ENCODE measurements around the gene THBS1.

The THBS1 gene

GRCh38 chr15:39598958-39599845 is 18.3 kb downstream of the THBS1 start:
- in situ Hi-C loops (cut with MboI; ENCODE audit: low sequenced_read_pairs): loop anchor here (25.0 kb wide), 1 partner anchor 287 kb away; no protein-coding TSS in a partner anchor

- in situ Hi-C loops (cut with MboI; ENCODE audit: low sequenced_read_pairs): loop anchor here (25.0 kb wide), 1 partner anchor 288 kb away; no protein-coding TSS in a partner anchor
Measured at GRCh38 chr15:39599871-39600270, 19.0 kb downstream of the THBS1 start.

- in situ Hi-C loops (cut with MboI; ENCODE audit: low sequenced_read_pairs): no loop called here
Measured at GRCh38 chr15:39602143-39602542, 21.3 kb downstream of the THBS1 start.

GRCh38 chr15:39605146-39605545 is 24.3 kb downstream of the THBS1 start:
- in situ Hi-C loops (cut with MboI; ENCODE audit: low sequenced_read_pairs): no loop called here

- in situ Hi-C loops (cut with MboI; ENCODE audit: low sequenced_read_pairs): no loop called here
Measured at GRCh38 chr15:39608185-39609139, 27.6 kb downstream of the THBS1 start.

- in situ Hi-C loops (cut with MboI; ENCODE audit: low sequenced_read_pairs): no loop called here
Measured at GRCh38 chr15:39609166-39609916, 28.5 kb downstream of the THBS1 start.

- in situ Hi-C loops (cut with MboI; ENCODE audit: low sequenced_read_pairs): no loop called here
Measured at GRCh38 chr15:39610665-39611064, 29.8 kb downstream of the THBS1 start.

- in situ Hi-C loops (cut with MboI; ENCODE audit: low sequenced_read_pairs): no loop called here
Measured at GRCh38 chr15:39613271-39613670, 32.4 kb downstream of the THBS1 start.

- in situ Hi-C loops (cut with MboI; ENCODE audit: low sequenced_read_pairs): no loop called here
Measured at GRCh38 chr15:39613861-39614260, 33.0 kb downstream of the THBS1 start.

- in situ Hi-C loops (cut with MboI; ENCODE audit: low sequenced_read_pairs): no loop called here
Measured at GRCh38 chr15:39616731-39617455, 36.0 kb downstream of the THBS1 start.

GRCh38 chr15:39618063-39618823 is 37.4 kb downstream of the THBS1 start:
- in situ Hi-C loops (cut with MboI; ENCODE audit: low sequenced_read_pairs): no loop called here

GRCh38 chr15:39621210-39621609 is 40.3 kb downstream of the THBS1 start:
- in situ Hi-C loops (cut with MboI; ENCODE audit: low sequenced_read_pairs): no loop called here

- in situ Hi-C loops (cut with MboI; ENCODE audit: low sequenced_read_pairs): no loop called here
Measured at GRCh38 chr15:39621976-39622375, 41.1 kb downstream of the THBS1 start.

- in situ Hi-C loops (cut with MboI; ENCODE audit: low sequenced_read_pairs): no loop called here
Measured at GRCh38 chr15:39622660-39623516, 42.0 kb downstream of the THBS1 start.

- in situ Hi-C loops (cut with MboI; ENCODE audit: low sequenced_read_pairs): no loop called here
Measured at GRCh38 chr15:39623529-39623931, 42.7 kb downstream of the THBS1 start.

- in situ Hi-C loops (cut with MboI; ENCODE audit: low sequenced_read_pairs): no loop called here
Measured at GRCh38 chr15:39624806-39625205, 43.9 kb downstream of the THBS1 start.

- in situ Hi-C loops (cut with MboI; ENCODE audit: low sequenced_read_pairs): no loop called here
Measured at GRCh38 chr15:39625451-39625850, 44.6 kb downstream of the THBS1 start.

GRCh38 chr15:39625856-39626255 is 45.0 kb downstream of the THBS1 start:
- in situ Hi-C loops (cut with MboI; ENCODE audit: low sequenced_read_pairs): no loop called here
